ENCODE data around the gene TGFBRAP1. TPM values are rescaled to one million over a fixed set of nuclear protein-coding genes. Genes with fewer than 3 reads are reported as not detected.

Gene TGFBRAP1
- total and polyA plus RNA-seq, 4 donors, result 1.8 to 10.4 (median 6.8) TPM

DNA sequence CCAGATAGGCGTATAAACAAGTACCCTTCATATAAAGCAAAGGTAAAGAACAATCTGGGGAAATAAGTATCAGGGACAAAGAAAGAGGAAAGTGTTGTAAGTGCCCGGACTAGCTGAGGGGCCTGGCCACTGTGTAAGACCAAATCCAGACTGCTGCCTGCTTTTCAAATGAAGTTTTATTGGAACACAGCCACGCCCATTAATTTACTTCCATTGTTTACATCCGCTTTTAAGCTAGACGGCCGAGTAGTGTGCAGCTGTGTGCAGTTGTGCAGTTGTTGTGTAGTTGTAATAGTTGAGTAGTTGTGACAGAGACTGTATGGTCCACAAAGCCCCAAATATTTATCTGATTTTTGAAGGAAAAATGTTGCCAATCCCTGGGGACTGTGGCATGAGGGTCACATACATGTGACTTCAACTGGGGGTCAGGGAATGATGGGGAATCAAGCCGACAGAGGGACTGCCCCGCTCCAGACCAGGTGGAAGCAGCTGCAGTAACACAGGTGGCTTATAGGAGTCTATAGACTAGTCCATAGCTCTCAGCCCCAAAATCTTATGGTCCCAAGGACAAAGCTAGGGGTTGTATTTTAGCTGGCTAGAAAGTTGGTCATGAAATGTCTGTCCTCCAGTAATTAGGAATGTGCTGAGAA is 39.3 kb upstream of the TGFBRAP1 start:
- no peak for DNase-seq (ENCODE audit: low spot score)
- WGBS, result 82% methylated on average over 8 of the region's 8 CpGs
- Histone ChIP-seq H3K36me3 (ENCODE audit: control insufficient read depth in 4 of 4, insufficient read depth in 3 of 4, low read depth in 1 of 4, low read length in 3 of 4) (no peaks in the 10 kb centered on the region), H3K9ac (ENCODE audit: low read depth in 1 of 2, low read length in 2 of 2) (no peak overlapping the region), H3K4me1 (ENCODE audit: control insufficient read depth in 4 of 4, insufficient read depth in 4 of 4, low read length in 3 of 4) (peaks cover 0 to 7% (median 0%) of the 10 kb centered on the region in 4 donors), H3K9me3 (ENCODE audit: control insufficient read depth in 4 of 4, low read length in 3 of 4) (no peaks in the 10 kb centered on the region), H3K27ac (ENCODE audit: low read depth in 1 of 2, low read length in 2 of 2) (no peak overlapping the region), H3K27me3 (ENCODE audit: control insufficient read depth in 4 of 4, insufficient read depth in 4 of 4, low read length in 3 of 4) (no peaks in the 10 kb centered on the region), H3K4me3 (ENCODE audit: low read depth in 1 of 3, low read length in 3 of 3) (no peak overlapping the region)
- TF ChIP-seq FOXA1 (IDR thresholded peaks at IDR 0.05) (no peak), SP1 (IDR thresholded peaks at IDR 0.05) (no peak), RXRA (IDR thresholded peaks at IDR 0.05) (no peak), MAX (IDR thresholded peaks at IDR 0.05) (no peak), HNF4G (IDR thresholded peaks at IDR 0.05) (no peak), REST (IDR thresholded peaks at IDR 0.05) (no peak), GABPA (IDR thresholded peaks at IDR 0.05 in 1 of 2, conservative IDR thresholded peaks at IDR 0.05 in 1 of 2) (no peak), YY1 (IDR thresholded peaks at IDR 0.05) (no peak), RAD21 (IDR thresholded peaks at IDR 0.05) (no peak), TAF1 (conservative IDR thresholded peaks at IDR 0.05) (no peak), HNF4A (conservative IDR thresholded peaks at IDR 0.05) (no peak), NR2F2 (IDR thresholded peaks at IDR 0.05) (no peak), FOXA2 (IDR thresholded peaks at IDR 0.05) (no peak), EGR1 (IDR thresholded peaks at IDR 0.05; ENCODE audit: low read depth in 2 of 2) (no peak), JUND (IDR thresholded peaks at IDR 0.05) (no peak), ZBTB33 (IDR thresholded peaks at IDR 0.05) (no peak)
- TF ChIP-seq, protein P1, sequence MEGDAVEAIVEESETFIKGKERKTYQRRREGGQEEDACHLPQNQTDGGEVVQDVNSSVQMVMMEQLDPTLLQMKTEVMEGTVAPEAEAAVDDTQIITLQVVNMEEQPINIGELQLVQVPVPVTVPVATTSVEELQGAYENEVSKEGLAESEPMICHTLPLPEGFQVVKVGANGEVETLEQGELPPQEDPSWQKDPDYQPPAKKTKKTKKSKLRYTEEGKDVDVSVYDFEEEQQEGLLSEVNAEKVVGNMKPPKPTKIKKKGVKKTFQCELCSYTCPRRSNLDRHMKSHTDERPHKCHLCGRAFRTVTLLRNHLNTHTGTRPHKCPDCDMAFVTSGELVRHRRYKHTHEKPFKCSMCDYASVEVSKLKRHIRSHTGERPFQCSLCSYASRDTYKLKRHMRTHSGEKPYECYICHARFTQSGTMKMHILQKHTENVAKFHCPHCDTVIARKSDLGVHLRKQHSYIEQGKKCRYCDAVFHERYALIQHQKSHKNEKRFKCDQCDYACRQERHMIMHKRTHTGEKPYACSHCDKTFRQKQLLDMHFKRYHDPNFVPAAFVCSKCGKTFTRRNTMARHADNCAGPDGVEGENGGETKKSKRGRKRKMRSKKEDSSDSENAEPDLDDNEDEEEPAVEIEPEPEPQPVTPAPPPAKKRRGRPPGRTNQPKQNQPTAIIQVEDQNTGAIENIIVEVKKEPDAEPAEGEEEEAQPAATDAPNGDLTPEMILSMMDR (IDR thresholded peaks at IDR 0.05; ENCODE audit: low read depth, low read length, missing input control), result no peak
- TF ChIP-seq, protein P2, sequence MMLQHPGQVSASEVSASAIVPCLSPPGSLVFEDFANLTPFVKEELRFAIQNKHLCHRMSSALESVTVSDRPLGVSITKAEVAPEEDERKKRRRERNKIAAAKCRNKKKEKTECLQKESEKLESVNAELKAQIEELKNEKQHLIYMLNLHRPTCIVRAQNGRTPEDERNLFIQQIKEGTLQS (IDR thresholded peaks at IDR 0.05), result no peak

Measured in liver (tissue), 9 donors.